H1 (cell line): ENCODE measurements around the gene SCO2. TPM values are rescaled to one million over a fixed set of nuclear protein-coding genes. Genes with fewer than 3 reads are reported as not detected.

Source experiments
- CEBPB ChIP-seq: IDR thresholded peaks from 2 replicates; pipeline ENCODE4 v1.6.1; 2012; ENCODE audit warnings: low read depth, low read length
- E2F6 ChIP-seq: IDR thresholded peaks from 2 replicates; pipeline ENCODE4 v1.6.1; 2012; ENCODE audit warnings: inconsistent platforms
- GABPA ChIP-seq: IDR thresholded peaks from 2 replicates; pipeline ENCODE4 v1.6.1; 2011; ENCODE audit warnings: mild to moderate bottlenecking, low read length, moderate library complexity, borderline replicate concordance; ENCODE audit not compliant: insufficient read depth
- JUND ChIP-seq: IDR thresholded peaks from 2 replicates; pipeline ENCODE4 v1.6.1; 2011; ENCODE audit warnings: mild to moderate bottlenecking, improper control_type of control experiment, low read length
- PHF8 ChIP-seq: fragments of 200-600 bp; sonication (generic); conservative IDR thresholded peaks from 2 replicates; pipeline ENCODE4 v1.7.1; 2012; ENCODE audit warnings: low read depth, mild to moderate bottlenecking, inconsistent platforms, low read length, moderate library complexity
- RFX5 ChIP-seq: IDR thresholded peaks from 2 replicates; pipeline ENCODE4 v1.6.1; 2011; ENCODE audit warnings: low read depth, low read length, improper control_type of control experiment, borderline replicate concordance
- SAP30 ChIP-seq: fragments of 300-600 bp; sonication (generic); IDR thresholded peaks from 2 replicates; pipeline ENCODE4 v1.7.1; 2012; ENCODE audit warnings: low read length, moderate library complexity, mild to moderate bottlenecking, inconsistent platforms; ENCODE audit not compliant: insufficient read depth, insufficient replicate concordance
- SUZ12 ChIP-seq: fragments of 200-600 bp; sonication (generic); IDR thresholded peaks from 2 replicates; pipeline ENCODE4 v1.6.1; 2012; ENCODE audit warnings: mild to moderate bottlenecking, inconsistent platforms, low read length, moderate library complexity, mixed read lengths
- TBP ChIP-seq: IDR thresholded peaks from 2 replicates; pipeline ENCODE4 v1.6.1; 2011; ENCODE audit warnings: low read depth, low read length, improper control_type of control experiment
- TEAD4 ChIP-seq: IDR thresholded peaks from 2 replicates; pipeline ENCODE4 v1.6.1; 2012; ENCODE audit warnings: low read depth, low read length, inconsistent platforms, mixed read lengths
- polyA plus RNA-seq, 7 experiments: library from polyadenylated mRNA; depleted of rRNA in 3 of 7; stranded (reverse) in 5 of 7; unstranded in 2 of 7; fragments of >200 nt in 5 of 7; fragments of 200-250 nt in 2 of 7; gene quantifications; 1 replicate in 5 of 7; 2 replicates in 1 of 7; 4 replicates in 1 of 7; pipeline versions ENCODE4 v1.2.1 to v1.2.3, GENCODE V29; 2011 to 2013; ENCODE audit warnings: missing spikeins in 2 of 7, mixed read lengths in 2 of 7
- total RNA-seq: library from RNA; stranded (reverse); fragmentation: NEBNext Ultra II Directional; extraction: Animal tissue kit (Norgen Biotek cat#: 25700); gene quantifications from 2 replicates; pipeline ENCODE4 v1.2.1, GENCODE V29; 2021
- TF ChIP-seq, protein P1 (sequence below): IDR thresholded peaks from 2 replicates; pipeline ENCODE4 v1.6.1; 2011; ENCODE audit warnings: low read depth, mild to moderate bottlenecking, low read length; ENCODE audit not compliant: insufficient read depth

Gene SCO2
- total and polyA plus RNA-seq, 2 of the 8 experiments (the other 6 are each of a cell fraction or from before 2014, with no cell fraction given) = 2.0 TPM; not detected in 1

GRCh38 chr22:50481440-50482106, 43.8 kb downstream of the SCO2 start, which contains the start of gene ADM2 (continued):
- TF ChIP-seq JUND (no peak), CEBPB (peak; percentile 16; the same call in 1 of the 2 replicates), SUZ12 (no peak), GABPA (0 out of 2 replicates have a peak, but pooled peaks have one; percentile 46), TBP (peak; percentile 50; the same call in 1 of the 2 replicates), E2F6 (no peak), TEAD4 (no peak), PHF8 (0 out of 2 replicates have a peak, but pooled peaks have one; percentile 42), SAP30 (no peak), RFX5 (no peak)
- TF ChIP-seq, protein P1, sequence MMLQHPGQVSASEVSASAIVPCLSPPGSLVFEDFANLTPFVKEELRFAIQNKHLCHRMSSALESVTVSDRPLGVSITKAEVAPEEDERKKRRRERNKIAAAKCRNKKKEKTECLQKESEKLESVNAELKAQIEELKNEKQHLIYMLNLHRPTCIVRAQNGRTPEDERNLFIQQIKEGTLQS = no peak
- TF ChIP-seq, all 59 proteins: peak for 6
